Body of pancreas (tissue), 4 donors: ENCODE measurements around the gene PSMG1. TPM values are rescaled to one million over a fixed set of nuclear protein-coding genes. Genes with fewer than 3 reads are reported as not detected.

Experiments
- ATAC-seq: fragments of 150-250 bp; one replicate; pipeline ENCODE4 v1.9.1; 2016
- DNase-seq, 4 donors: peaks; one replicate each; pipeline ENCODE4 v3.0.0-alpha.2; 2019
- H3K27ac ChIP-seq, 4 donors: fragments of 200-600 bp; sonication (generic); 1 replicate in 3 of 4; 2 replicates in 1 of 4; pipeline versions ENCODE4 v1.5.1 to v1.6.1; 2016 to 2019; ENCODE audit warnings: mild to moderate bottlenecking in 1 of 4, mixed read lengths in 1 of 4, moderate library complexity in 1 of 4
- H3K27me3 ChIP-seq, 2 donors: fragments of 200-600 bp; sonication (generic); one replicate each; pipeline ENCODE4 v1.6.0; 2016; ENCODE audit warnings: mild to moderate bottlenecking in 1 of 2
- H3K36me3 ChIP-seq, 2 donors: fragments of 200-600 bp; sonication (generic); replicated peaks in 1 of 2; 2 replicates each; pipeline ENCODE4 v1.5.1; 2016; ENCODE audit warnings: low read depth in 2 of 2; ENCODE audit not compliant: insufficient read depth in 1 of 2
- H3K4me1 ChIP-seq: fragments of 200-600 bp; sonication (generic); one replicate; pipeline ENCODE4 v1.6.0; 2016
- H3K4me3 ChIP-seq, 2 donors: fragments of 200-600 bp; sonication (generic); 1 replicate in 1 of 2; 2 replicates in 1 of 2; pipeline ENCODE4 v1.5.1; 2016 to 2019
- H3K9me3 ChIP-seq, 3 donors: fragments of 200-600 bp; sonication (generic); 1 replicate in 2 of 3; 2 replicates in 1 of 3; pipeline ENCODE4 v1.5.1; 2016
- POLR2A ChIP-seq, 3 donors: fragments of 450-650 bp; IDR thresholded peaks; one replicate each; pipeline ENCODE4 v1.6.1; 2016; ENCODE audit warnings: antibody characterized with exemption in 3 of 3, mild to moderate bottlenecking in 2 of 3
- WGBS, 2 donors: methylation state at CpG; one replicate each; pipeline ENCODE4 v1.1.5; 2017; 5-methylcytosine and 5-hydroxymethylcytosine counted together
- intact Hi-C: fragments of 100-400 bp; cut with DNase I; formaldehyde crosslinking; loops from one replicate; pipeline ENCODE4 v1.15.1; 2023
- total RNA-seq, 2 donors: library from RNA; depleted of rRNA; stranded (reverse); fragments of >200 nt; gene quantifications; one replicate each; pipeline ENCODE4 v1.1.0, GENCODE V29; 2016
- TF ChIP-seq, protein P1 (sequence below), 7 experiments: fragments of 450-650 bp in 4 of 7; fragments of 200-600 bp in 3 of 7; sonication (generic) in 3 of 7; IDR thresholded peaks; one replicate each; pipeline ENCODE4 v1.5.1; 2016 to 2019; ENCODE audit warnings: antibody characterized with exemption in 7 of 7

Gene PSMG1
- total RNA-seq, 2 donors from 2014 or later = 16.6 to 19.4 TPM

DNA sequence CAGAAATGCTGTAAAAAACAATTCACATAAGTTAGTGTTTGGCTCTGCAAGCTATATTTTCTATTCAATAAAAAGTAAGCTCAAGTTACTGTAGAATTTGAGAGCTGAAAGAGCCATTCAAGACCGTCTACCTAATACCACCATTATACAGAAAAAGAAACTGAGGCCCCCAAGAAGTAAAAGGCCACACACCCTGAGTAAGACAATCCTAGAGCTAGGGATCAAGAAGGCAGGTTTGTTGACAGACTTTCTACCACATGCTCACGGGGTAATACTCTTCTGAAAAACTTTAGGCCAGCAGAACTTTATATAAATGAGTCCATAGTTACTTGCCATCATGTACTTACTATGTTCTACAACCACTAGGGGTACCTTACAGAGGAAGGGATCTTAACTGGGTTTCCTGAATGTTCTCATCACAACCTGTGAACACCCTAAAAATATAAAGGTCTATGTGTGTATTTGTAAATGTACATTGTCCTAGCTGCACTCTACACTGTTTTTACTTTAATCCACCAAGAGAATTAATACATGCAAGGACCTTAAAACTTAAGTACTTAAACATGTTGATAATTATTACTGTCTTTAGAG lies 2.7 kb downstream of the PSMG1 start:
- Histone ChIP-seq H3K27ac (no peak overlapping the region), H3K4me1 (peaks cover 21% of the 10 kb centered on the region), H3K27me3 (no peaks in the 10 kb centered on the region), H3K36me3 (peaks cover 0 to 2% of the 10 kb centered on the region in 2 donors), H3K4me3 (no peak overlapping the region), H3K9me3 (no peaks in the 10 kb centered on the region)
- no peak for DNase-seq
- WGBS, 2 donors = 87 to 100% methylated on average over 2 of the region's 2 CpGs
- no peak for TF ChIP-seq POLR2A (IDR thresholded peaks at IDR 0.05)
- TF ChIP-seq, protein P1, sequence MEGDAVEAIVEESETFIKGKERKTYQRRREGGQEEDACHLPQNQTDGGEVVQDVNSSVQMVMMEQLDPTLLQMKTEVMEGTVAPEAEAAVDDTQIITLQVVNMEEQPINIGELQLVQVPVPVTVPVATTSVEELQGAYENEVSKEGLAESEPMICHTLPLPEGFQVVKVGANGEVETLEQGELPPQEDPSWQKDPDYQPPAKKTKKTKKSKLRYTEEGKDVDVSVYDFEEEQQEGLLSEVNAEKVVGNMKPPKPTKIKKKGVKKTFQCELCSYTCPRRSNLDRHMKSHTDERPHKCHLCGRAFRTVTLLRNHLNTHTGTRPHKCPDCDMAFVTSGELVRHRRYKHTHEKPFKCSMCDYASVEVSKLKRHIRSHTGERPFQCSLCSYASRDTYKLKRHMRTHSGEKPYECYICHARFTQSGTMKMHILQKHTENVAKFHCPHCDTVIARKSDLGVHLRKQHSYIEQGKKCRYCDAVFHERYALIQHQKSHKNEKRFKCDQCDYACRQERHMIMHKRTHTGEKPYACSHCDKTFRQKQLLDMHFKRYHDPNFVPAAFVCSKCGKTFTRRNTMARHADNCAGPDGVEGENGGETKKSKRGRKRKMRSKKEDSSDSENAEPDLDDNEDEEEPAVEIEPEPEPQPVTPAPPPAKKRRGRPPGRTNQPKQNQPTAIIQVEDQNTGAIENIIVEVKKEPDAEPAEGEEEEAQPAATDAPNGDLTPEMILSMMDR (IDR thresholded peaks at IDR 0.05) = peak in 2 of 7 experiments; percentile 4 to 10
- ATAC-seq = no peak
- intact Hi-C loops = no loop called here

DNA sequence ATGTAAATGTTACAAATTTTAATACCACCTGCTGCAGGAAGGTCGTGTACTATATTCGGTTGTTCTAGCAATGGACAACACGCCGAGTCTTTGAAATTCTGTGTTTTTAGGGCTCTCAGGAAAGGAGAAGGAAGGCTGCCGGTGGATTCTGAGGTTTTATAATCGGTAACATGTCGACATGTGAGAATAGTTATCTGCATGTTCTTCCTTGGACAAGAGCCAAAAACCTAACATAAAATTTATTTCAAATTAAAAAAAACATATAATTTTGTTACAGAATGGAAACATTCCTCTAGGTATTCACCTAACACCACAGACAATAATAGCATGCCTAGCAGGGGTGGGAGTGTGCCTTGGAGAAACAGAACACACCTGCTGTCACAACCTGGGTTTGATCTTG lies 4.8 kb downstream of the PSMG1 start:
- TF ChIP-seq, protein P1 (IDR thresholded peaks at IDR 0.05) = no peak
- no peak for TF ChIP-seq POLR2A (IDR thresholded peaks at IDR 0.05)
- DNase-seq = no peak
- no peak overlapping the region for H3K27ac ChIP-seq
- ATAC-seq = no peak
- WGBS, 2 donors = 79 to 91% methylated on average over 7 of the region's 7 CpGs
- H3K36me3 ChIP-seq = peaks cover 0 to 2% of the 10 kb centered on the region in 2 donors
- H3K27me3 ChIP-seq = no peaks in the 10 kb centered on the region
- H3K4me1 ChIP-seq = peaks cover 14% of the 10 kb centered on the region
- no peak overlapping the region for H3K4me3 ChIP-seq
- H3K9me3 ChIP-seq = no peaks in the 10 kb centered on the region
- intact Hi-C loops = no loop called here

DNA sequence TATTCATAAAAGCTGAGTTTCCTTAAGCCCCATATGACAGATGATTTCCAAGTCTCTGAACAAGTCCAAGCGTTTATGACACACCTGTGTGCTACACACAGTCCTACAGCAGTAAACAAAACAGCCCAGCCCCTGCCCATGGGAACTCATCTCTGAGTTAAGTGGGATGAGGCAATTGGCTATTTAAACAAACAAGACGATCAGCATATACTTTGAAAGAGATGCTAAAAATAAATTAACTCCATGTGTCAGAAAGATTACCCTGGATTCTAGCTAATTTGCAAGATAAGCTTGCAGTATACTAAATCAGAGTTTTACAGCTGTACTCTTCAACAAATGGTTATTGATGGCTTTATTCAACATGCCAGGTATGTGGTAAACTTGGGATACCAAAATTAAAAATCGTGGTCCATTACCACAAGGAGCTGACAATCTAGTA lies 7.0 kb downstream of the PSMG1 start:
- ATAC-seq = no peak

DNA sequence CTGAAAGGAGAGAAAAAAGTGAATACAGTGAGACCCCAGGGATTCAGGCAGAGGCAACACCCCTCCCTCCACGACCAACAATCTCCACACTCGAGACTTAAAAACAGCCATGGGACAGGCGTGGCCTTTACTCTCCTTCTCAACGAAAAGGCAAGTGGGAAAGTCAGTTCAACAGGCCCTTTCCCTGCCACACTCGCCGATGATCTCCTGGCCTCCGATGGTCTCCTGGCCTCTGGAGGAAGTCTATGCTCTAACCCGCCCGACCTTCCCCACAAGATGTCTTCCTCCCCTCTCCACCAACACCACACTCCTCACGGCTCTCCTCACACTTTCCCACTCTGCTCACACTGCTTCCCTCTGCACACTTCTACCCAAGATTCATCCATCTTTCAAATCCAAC lies 7.6 kb downstream of the PSMG1 start:
- H3K9me3 ChIP-seq = no peaks in the 10 kb centered on the region
- no peak for ATAC-seq
- no peak overlapping the region for H3K27ac ChIP-seq
- DNase-seq = no peak
- intact Hi-C loops = no loop called here
- no peaks in the 10 kb centered on the region for H3K4me1 ChIP-seq
- 83 to 89% methylated on average over 10 of the region's 10 CpGs for WGBS, 2 donors
- TF ChIP-seq, protein P1 (IDR thresholded peaks at IDR 0.05) = no peak
- TF ChIP-seq POLR2A (IDR thresholded peaks at IDR 0.05) = no peak
- H3K4me3 ChIP-seq = no peak overlapping the region
- no peaks in the 10 kb centered on the region for H3K27me3 ChIP-seq
- peaks cover 0 to 2% of the 10 kb centered on the region in 2 donors for H3K36me3 ChIP-seq

More for the DNA sequence above, 7.0 kb downstream of the PSMG1 start:
- H3K36me3 ChIP-seq = peaks cover 0 to 2% of the 10 kb centered on the region in 2 donors
- 41% methylated on average over 3 of the region's 3 CpGs for WGBS, 2 donors
- intact Hi-C loops = no loop called here
- no peak for TF ChIP-seq POLR2A (IDR thresholded peaks at IDR 0.05)
- TF ChIP-seq, protein P1 (IDR thresholded peaks at IDR 0.05) = no peak
- no peak overlapping the region for H3K4me3 ChIP-seq
- no peak overlapping the region for H3K27ac ChIP-seq
- H3K9me3 ChIP-seq = no peaks in the 10 kb centered on the region
- H3K27me3 ChIP-seq = no peaks in the 10 kb centered on the region
- H3K4me1 ChIP-seq = peaks cover 4% of the 10 kb centered on the region
- DNase-seq = no peak

DNA sequence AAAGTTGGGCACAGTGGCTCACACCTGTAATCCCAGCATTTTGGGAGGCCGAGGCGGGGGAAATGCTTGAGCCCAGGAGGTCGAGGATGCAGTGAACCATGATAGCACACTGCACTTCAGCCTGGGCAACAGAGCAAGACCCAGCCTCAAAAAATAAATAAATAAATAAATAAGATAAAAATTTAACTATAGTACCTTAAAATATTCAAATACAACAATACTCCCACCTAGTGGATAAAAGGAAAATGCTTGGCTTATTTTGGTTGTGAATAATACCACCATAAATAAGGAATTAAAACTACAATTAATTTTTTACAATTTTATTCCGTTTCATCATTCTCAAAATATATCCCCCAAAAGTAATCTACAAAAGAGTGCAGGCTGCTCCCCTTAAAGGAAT lies 8.1 kb downstream of the PSMG1 start:
- Histone ChIP-seq H3K4me1 (no peaks in the 10 kb centered on the region), H3K4me3 (no peak overlapping the region), H3K9me3 (no peaks in the 10 kb centered on the region), H3K27ac (no peak overlapping the region), H3K27me3 (no peaks in the 10 kb centered on the region), H3K36me3 (peaks cover 0 to 2% of the 10 kb centered on the region in 2 donors)
- DNase-seq (no peak), ATAC-seq (no peak)
- 89 to 90% methylated on average over 4 of the region's 4 CpGs for WGBS, 2 donors
- TF ChIP-seq POLR2A (IDR thresholded peaks at IDR 0.05) = no peak
- TF ChIP-seq, protein P1 (IDR thresholded peaks at IDR 0.05) = peak; percentile 9 to 50 (median 35)
- intact Hi-C loops = no loop called here
